OCI-LY1 (cell line): ENCODE measurements around the gene VMP1.

Experiments
- H2AFZ ChIP-seq: fragments of 200-600 bp; sonication (generic), shearing (Covaris generic); 2 replicates; pipeline ENCODE4 v1.6.0; 2014; ENCODE audit warnings: antibody characterized with exemption, mild to moderate bottlenecking, low read length
- H3F3A ChIP-seq: fragments of 200-600 bp; sonication (generic), shearing (Covaris generic); 2 replicates; pipeline ENCODE4 v1.6.0; 2014; ENCODE audit warnings: mild to moderate bottlenecking, antibody characterized with exemption, low read length, moderate library complexity; ENCODE audit not compliant: insufficient read depth
- H3K27ac ChIP-seq: fragments of 200-600 bp; sonication (generic); 2 replicates; pipeline ENCODE4 v1.5.1; 2014; ENCODE audit warnings: low read length, mixed run types, mild to moderate bottlenecking, low read depth; ENCODE audit not compliant: poor library complexity, severe bottlenecking
- H3K27me3 ChIP-seq: fragments of 200-600 bp; sonication (generic); 2 replicates; pipeline ENCODE4 v1.6.0; 2014; ENCODE audit warnings: antibody characterized with exemption, mild to moderate bottlenecking, low read length, moderate library complexity; ENCODE audit not compliant: insufficient read depth
- H3K36me3 ChIP-seq: fragments of 200-600 bp; sonication (generic); 2 replicates; pipeline ENCODE4 v1.6.1; 2014; ENCODE audit warnings: mild to moderate bottlenecking, antibody characterized with exemption, low read length, moderate library complexity, mixed read lengths; ENCODE audit not compliant: insufficient read depth
- H3K4me1 ChIP-seq: fragments of 200-600 bp; sonication (generic); 2 replicates; pipeline ENCODE4 v1.5.1; 2014; ENCODE audit warnings: mild to moderate bottlenecking, low read length, moderate library complexity; ENCODE audit not compliant: insufficient read depth, severe bottlenecking
- H3K4me2 ChIP-seq: fragments of 200-600 bp; sonication (generic), shearing (Covaris generic); 2 replicates; pipeline ENCODE4 v1.6.1; 2014; ENCODE audit warnings: low read length
- H3K4me3 ChIP-seq: fragments of 200-600 bp; sonication (generic); 2 replicates; pipeline ENCODE4 v1.5.1; 2014; ENCODE audit warnings: low read length, low read depth, mild to moderate bottlenecking, mixed read lengths; ENCODE audit not compliant: poor library complexity, severe bottlenecking
- H3K79me2 ChIP-seq: fragments of 200-600 bp; shearing (Covaris generic); 2 replicates; pipeline ENCODE4 v1.6.1; 2016; ENCODE audit warnings: mixed run types, low read length, mixed read lengths; ENCODE audit not compliant: insufficient read depth
- H3K9ac ChIP-seq: fragments of 200-600 bp; sonication (generic), shearing (Covaris generic); 2 replicates; pipeline ENCODE4 v1.6.1; 2014; ENCODE audit warnings: mild to moderate bottlenecking, low read length, mixed read lengths
- H3K9me2 ChIP-seq: fragments of 200-600 bp; sonication (generic), shearing (Covaris generic); 2 replicates; pipeline ENCODE4 v1.6.1; 2014; ENCODE audit warnings: low read depth, mild to moderate bottlenecking, low read length, mixed read lengths
- H3K9me3 ChIP-seq: fragments of 200-600 bp; shearing (Covaris generic); 2 replicates; pipeline ENCODE4 v1.6.1; 2014; ENCODE audit warnings: low read length, mixed read lengths
- H4K20me1 ChIP-seq: fragments of 200-600 bp; sonication (generic), shearing (Covaris generic); 2 replicates; pipeline ENCODE4 v1.6.0; 2016; ENCODE audit warnings: mild to moderate bottlenecking, low read length; ENCODE audit not compliant: insufficient read depth
- CTCF ChIP-seq: fragments of 200-600 bp; sonication (generic), shearing (Covaris generic); IDR thresholded peaks from 2 replicates; pipeline ENCODE4 v1.5.1; 2017; ENCODE audit warnings: mild to moderate bottlenecking, antibody characterized with exemption, low read length, moderate library complexity, mixed read lengths
- EZH2 ChIP-seq: fragments of 200-600 bp; sonication (generic), shearing (Covaris generic); IDR thresholded peaks from 2 replicates; pipeline ENCODE4 v1.8.0; 2017; ENCODE audit warnings: borderline replicate concordance, mixed run types, mild to moderate bottlenecking, antibody characterized with exemption, low read length, moderate library complexity, mixed read lengths

VMP1 gene

GRCh38 chr17:59859444-59860025 is 152.1 kb downstream of the VMP1 start:
- no peak overlapping the region for H3K4me2 ChIP-seq
- no peaks in the 10 kb centered on the region for H3K27me3 ChIP-seq
- TF ChIP-seq CTCF (peak; percentile 62), EZH2 (no peak)
- peaks cover 10% of the 10 kb centered on the region for H3K4me1 ChIP-seq
- no peak overlapping the region for H3K4me3 ChIP-seq
- H3K27ac ChIP-seq, result peak overlapping the region; percentile 41
- peaks cover 25% of the 10 kb centered on the region for H3K36me3 ChIP-seq
- no peaks in the 10 kb centered on the region for H3K79me2 ChIP-seq
- H2AFZ ChIP-seq, result no peak overlapping the region
- no peaks in the 10 kb centered on the region for H3K9me3 ChIP-seq
- no peaks in the 10 kb centered on the region for H3K9me2 ChIP-seq
- no peak overlapping the region for H3K9ac ChIP-seq
- H4K20me1 ChIP-seq, result no peaks in the 10 kb centered on the region
- peaks cover 9% of the 10 kb centered on the region; the same call in 1 of the 2 replicates for H3F3A ChIP-seq

DNA sequence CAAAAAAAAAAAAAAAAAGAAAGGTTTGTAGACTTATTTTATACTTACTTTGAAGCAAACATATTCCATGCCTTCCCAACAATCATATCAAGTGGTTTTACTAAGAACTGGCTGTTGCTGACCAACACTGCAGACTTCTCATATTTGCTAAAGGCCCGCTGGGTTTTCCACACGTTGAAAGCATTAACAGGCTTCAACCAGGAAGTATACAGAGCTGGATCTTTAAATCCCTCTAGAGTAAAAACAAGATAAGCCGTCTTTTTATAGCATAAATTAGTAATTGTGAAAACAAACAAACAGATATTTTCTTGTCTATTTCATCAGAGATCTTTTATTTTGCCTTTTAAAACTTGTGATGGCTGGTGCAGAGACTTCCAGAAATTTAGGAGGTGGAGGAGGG is 156.2 kb downstream of the VMP1 start:
- no peak overlapping the region for H2AFZ ChIP-seq
- H3K27me3 ChIP-seq, result no peaks in the 10 kb centered on the region
- H3K4me2 ChIP-seq, result no peak overlapping the region
- peaks cover 2% of the 10 kb centered on the region; the same call in 1 of the 2 replicates for H3F3A ChIP-seq
- no peak overlapping the region for H3K9ac ChIP-seq
- no peaks in the 10 kb centered on the region for H3K9me3 ChIP-seq
- no peaks in the 10 kb centered on the region for H4K20me1 ChIP-seq
- no peaks in the 10 kb centered on the region for H3K9me2 ChIP-seq
- no peaks in the 10 kb centered on the region for H3K79me2 ChIP-seq
- H3K4me3 ChIP-seq, result no peak overlapping the region
- no peak overlapping the region for H3K27ac ChIP-seq
- peaks cover 33% of the 10 kb centered on the region for H3K36me3 ChIP-seq
- TF ChIP-seq EZH2 (no peak), CTCF (no peak)
- H3K4me1 ChIP-seq, result peaks cover 10% of the 10 kb centered on the region

DNA sequence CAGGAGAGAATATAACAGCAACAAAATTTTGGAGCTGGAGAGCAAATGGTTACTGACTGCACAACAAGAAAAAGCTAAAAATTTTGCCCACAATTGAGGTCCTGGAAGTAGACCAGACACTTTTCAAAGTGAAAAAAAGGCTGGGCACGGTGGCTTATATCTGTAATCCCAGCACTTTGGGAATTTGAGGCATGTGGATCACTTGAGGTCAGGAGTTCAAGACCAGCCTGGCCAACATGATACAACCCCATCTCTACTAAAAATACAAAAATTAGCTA is 162.4 kb downstream of the VMP1 start:
- H3K4me1 ChIP-seq, result no peaks in the 10 kb centered on the region
- H3K79me2 ChIP-seq, result no peaks in the 10 kb centered on the region
- H3K9ac ChIP-seq, result no peak overlapping the region
- TF ChIP-seq CTCF (no peak), EZH2 (no peak)
- no peaks in the 10 kb centered on the region for H3K9me3 ChIP-seq
- H3K36me3 ChIP-seq, result peaks cover 17% of the 10 kb centered on the region; the same call in 1 of the 2 replicates
- H2AFZ ChIP-seq, result no peak overlapping the region
- no peaks in the 10 kb centered on the region for H3F3A ChIP-seq
- H3K27me3 ChIP-seq, result no peaks in the 10 kb centered on the region
- H3K9me2 ChIP-seq, result no peaks in the 10 kb centered on the region
- no peak overlapping the region for H3K27ac ChIP-seq
- H3K4me2 ChIP-seq, result no peak overlapping the region
- H3K4me3 ChIP-seq, result no peak overlapping the region
- H4K20me1 ChIP-seq, result no peaks in the 10 kb centered on the region
